Raji (cell line): ENCODE data around the gene MMP27.

Experiments used
- POLR2A ChIP-seq: IDR thresholded peaks from 2 replicates; pipeline ENCODE4 v1.6.1; 2011; ENCODE audit warnings: low read depth, low read length, control low read depth; ENCODE audit not compliant: insufficient read depth

Gene MMP27

GRCh38 chr11:102705626-102706025 is at the start of gene MMP27:
Gene MMP27 (minus strand): TSS chr11:102705769. CDS start chr11:102705714, 55 bp downstream.
- TF ChIP-seq POLR2A: no peak

DNA sequence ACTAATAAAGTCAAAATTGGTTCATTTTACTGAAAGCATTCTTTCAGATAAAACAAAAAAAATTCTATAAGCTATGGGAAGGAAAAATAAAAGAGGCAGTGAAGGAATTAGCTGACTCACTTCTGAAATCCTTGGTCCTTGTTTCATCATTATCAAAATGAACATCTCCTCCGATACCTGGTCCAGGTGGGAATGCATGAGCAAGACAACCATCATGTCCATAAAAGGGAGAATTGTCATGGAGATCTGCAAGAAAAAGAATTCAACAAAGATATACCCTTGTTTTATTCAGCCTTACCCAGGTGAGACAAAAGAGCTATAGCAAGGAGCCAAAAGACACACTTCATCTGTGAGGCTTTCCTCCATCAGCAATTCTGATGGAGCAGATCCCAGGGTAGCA is 47.7 kb upstream of the MMP27 start:
- TF ChIP-seq POLR2A: no peak

GRCh38 chr11:102751673-102752072 is 46.1 kb upstream of the MMP27 start:
- TF ChIP-seq POLR2A: no peak

- TF ChIP-seq POLR2A: no peak
These were observed 43.6 kb upstream of the MMP27 start for GRCh38 chr11:102749101-102749722.

GRCh38 chr11:102734650-102735049 is 29.1 kb upstream of the MMP27 start:
- no peak for TF ChIP-seq POLR2A

DNA sequence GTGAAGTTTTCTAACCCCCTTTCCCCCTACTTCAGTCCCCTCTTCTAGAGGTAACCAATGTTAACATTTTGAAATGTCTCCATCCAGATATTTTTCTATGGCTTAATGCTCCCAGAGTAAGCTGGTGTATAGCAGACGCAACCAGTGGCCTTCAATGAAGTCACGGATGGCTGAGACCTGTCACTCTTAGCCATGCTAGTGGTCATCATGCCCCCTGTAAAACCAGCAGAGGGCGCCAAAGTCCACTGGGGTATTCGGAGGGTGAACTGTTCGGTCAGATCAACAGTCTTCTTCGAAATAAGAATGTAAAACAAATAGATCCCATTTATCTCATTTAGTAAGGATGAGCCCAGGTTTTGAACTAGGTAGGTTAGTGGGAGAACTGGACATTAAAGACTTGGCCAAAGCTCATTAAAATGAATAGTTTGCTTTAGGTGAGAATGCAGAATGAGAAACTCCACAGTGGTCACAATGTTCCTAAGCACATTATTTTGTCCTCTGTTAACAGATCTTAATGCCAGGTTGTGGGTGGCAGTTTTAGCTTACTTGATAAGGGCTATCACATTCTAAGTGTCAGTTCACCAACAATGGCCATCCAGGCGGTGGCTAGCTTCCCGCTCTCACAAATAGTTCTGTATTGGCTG is 27.8 kb upstream of the MMP27 start:
- no peak for TF ChIP-seq POLR2A

DNA sequence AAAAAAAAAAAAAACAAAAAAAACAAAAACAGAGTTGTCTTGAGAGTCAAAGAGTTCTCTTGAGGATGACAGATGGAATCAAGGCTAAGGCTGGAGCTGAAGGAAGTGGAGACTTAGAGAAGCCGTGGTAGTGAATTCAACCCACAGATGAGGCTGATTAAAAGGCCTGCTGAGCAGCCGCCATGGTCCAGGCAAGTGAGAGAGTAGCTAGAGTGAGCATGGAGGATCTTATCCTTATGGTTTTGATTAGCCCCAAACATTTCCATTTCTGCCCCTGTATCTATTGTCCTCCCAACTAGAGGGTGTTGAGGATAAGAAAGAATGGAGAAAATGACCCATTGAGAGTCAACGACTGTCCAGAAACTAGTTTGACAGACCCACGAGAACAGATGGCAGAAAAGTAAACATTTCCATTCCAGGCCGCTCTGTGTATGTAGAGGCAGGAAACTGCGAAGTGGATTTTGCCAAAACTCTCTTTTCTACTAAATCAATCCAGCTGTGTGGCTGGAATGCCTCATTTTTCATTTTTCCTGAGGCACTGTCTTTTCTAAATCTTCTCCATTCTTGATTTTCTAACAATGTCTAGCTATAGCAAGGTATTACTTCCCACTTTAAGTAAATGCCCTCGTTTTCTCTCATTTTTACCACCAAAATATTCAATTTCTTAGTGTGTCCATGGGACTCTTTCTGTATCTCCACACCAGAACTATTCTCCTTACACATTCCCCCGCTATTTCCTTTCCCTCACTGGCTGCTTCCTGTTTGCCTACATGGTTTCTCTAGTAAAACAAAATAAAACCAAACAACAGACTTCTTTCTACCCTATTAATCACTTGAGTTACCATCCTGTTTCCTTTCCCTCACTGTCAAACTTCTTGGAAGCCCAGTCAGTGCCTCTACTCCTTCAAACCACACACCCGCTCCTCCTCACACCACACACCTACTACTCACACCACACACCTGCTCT is 24.6 kb upstream of the MMP27 start:
- TF ChIP-seq POLR2A: no peak

GRCh38 chr11:102727890-102728289 is 22.3 kb upstream of the MMP27 start:
- TF ChIP-seq POLR2A: no peak

DNA sequence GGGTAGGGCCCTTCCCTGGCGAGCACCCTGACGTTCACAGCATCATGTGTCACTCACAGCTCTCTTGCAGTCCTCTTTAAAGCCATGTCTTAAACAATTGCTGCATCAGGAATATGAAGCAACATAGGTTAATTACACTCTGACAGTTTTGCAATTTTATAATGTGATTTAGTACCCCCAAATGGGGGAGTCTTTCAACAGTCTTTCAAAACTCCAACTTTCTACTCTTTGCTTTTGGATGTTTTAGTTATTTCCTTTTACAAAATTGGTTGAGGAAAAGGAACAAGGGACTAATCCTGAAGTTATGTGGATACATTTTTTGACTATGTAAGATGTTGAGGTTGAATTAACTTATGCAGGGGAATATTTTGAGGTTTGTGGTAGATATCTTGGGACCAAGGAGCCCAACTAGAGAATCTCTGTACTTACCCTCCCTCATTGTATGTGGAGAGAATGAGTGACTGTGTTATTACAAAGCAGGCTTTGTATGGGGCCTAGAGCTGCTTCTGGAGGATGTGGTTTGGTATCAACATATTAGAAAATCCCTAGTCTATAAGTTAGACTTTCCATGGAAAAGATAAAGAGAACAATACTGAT is 19.4 kb upstream of the MMP27 start, which contains the start of gene MMP8:
Gene MMP8, minus strand, starts transcription at position 51 of the 597 bp plus-strand sequence. CDS start 99 bp downstream, outside the sequence.
- no peak for TF ChIP-seq POLR2A

GRCh38 chr11:102722821-102723220 is 17.3 kb upstream of the MMP27 start:
- TF ChIP-seq POLR2A: no peak

GRCh38 chr11:102719620-102720277 is 14.2 kb upstream of the MMP27 start:
- TF ChIP-seq POLR2A: no peak

DNA sequence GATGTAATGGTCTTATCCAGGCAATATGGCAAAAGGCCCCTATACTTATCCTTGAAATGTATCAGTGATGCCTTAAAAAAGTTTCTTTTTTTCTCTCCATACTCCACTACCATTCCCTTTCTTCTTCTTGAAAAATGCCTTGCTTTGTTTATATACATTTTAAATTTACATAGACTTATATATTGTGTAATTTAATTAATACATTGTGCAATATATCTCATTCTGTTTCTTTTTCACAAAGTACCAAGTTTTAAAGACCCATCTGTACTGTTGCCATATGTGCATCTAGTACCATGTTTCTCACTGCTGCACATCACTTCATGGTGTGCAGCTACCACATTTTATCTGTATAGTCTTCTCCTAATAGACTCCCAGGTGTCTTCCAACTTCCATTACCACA is 11.7 kb upstream of the MMP27 start:
- no peak for TF ChIP-seq POLR2A

DNA sequence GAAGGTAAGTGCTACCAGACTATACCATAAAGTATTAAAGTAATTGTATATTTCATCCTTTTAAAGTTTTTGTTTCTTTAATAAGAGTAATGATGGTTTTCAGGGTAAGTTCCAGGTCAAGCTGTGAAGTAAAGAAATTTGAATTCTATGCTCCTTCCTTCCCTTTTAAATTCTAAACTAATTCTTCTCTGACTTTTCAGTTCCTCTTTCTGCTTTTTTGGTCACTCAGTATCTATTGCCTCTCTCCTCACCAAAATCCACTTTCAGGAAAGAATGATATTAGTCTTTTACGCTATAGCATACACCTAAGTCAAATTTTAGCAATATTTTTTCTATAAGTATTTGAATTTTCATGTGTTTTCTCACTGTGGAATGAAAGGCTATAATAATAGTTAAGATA is 11.0 kb upstream of the MMP27 start:
- TF ChIP-seq POLR2A: no peak

DNA sequence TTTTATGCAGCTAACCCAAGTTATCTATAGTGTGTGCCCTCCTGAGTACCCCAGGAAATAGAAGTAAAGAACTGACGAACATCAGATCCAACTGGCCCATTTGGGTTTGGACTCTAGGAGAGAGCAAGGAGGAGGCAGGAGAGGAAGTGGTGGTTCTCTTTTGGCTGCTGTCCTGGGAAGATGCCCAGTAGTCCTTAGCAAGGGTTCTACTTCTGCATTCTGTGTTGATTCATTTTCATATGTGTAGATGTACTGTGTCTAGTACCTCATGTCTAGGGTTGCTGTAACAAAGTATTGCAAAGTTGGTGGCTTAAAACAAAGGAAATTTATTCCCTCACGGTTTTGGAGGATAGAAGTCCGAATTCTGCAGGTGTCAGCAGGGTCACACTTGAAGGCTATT is 6.6 kb upstream of the MMP27 start:
- TF ChIP-seq POLR2A: no peak
